WTC11 (cell line): ENCODE results near the gene COBL. TPM values are rescaled to one million over a fixed set of nuclear protein-coding genes. Genes with fewer than 3 reads are reported as not detected.

Source experiments
- ATAC-seq: fragments of 200-7000 bp; cut with Tn5 transposase; 2 replicates; pipeline ENCODE4 v1.10.0; 2021; ENCODE audit warnings: mild to moderate bottlenecking, moderate library complexity
- CTCF ChIA-PET: fragments of 300-600 bp; sonication (Branson Sonifier 250); formaldehyde crosslinking; loops from one replicate; lab custom pipeline; 2021; ENCODE audit warnings: antibody characterized with exemption; lab: Charles Lee
- POLR2A ChIA-PET: fragments of 350-600 bp; sonication (Branson Sonifier 250); formaldehyde crosslinking; loops from one replicate; lab custom pipeline; 2021; ENCODE audit warnings: antibody characterized with exemption; lab: Charles Lee
- DNase-seq: peaks from one replicate; pipeline ENCODE4 v3.0.0; 2021; ENCODE audit warnings: low spot score
- H3K27ac Mint-ChIP-seq: 2 replicates; pipeline ENCODE4 v1.8.0; 2021; ENCODE audit warnings: mixed read lengths
- H3K27me3 Mint-ChIP-seq: 2 replicates; pipeline ENCODE4 v1.8.0; 2021; ENCODE audit warnings: low read depth, mild to moderate bottlenecking, moderate library complexity, mixed read lengths
- H3K36me3 Mint-ChIP-seq: 2 replicates; pipeline ENCODE4 v1.8.0; 2021; ENCODE audit warnings: mixed read lengths
- H3K4me1 Mint-ChIP-seq: 2 replicates; pipeline ENCODE4 v1.8.0; 2022; ENCODE audit warnings: mixed read lengths
- H3K4me3 Mint-ChIP-seq: 2 replicates; pipeline ENCODE4 v1.8.0; 2021; ENCODE audit warnings: mild to moderate bottlenecking, moderate library complexity, mixed read lengths
- H3K9me3 Mint-ChIP-seq: 2 replicates; pipeline ENCODE4 v1.8.0; 2021; ENCODE audit warnings: mixed read lengths
- ESRRA ChIP-seq: sonication (generic); formaldehyde crosslinking; IDR thresholded peaks from 2 replicates; pipeline ENCODE4 v1.8.1; 2022; ENCODE audit warnings: mild to moderate bottlenecking, missing genetic modification reagents, borderline replicate concordance
- GABPB1 ChIP-seq: sonication (generic); formaldehyde crosslinking; IDR thresholded peaks from 2 replicates; pipeline ENCODE4 v1.8.1; 2023; ENCODE audit warnings: mild to moderate bottlenecking, missing genetic modification reagents
- GRHL2 ChIP-seq: fragments of 250-450 bp; sonication (Bioruptor Pico); IDR thresholded peaks from 2 replicates; pipeline ENCODE4 v1.8.0; 2022; ENCODE audit warnings: mild to moderate bottlenecking, moderate library complexity; ENCODE audit not compliant: insufficient replicate concordance, severe bottlenecking
- HMGA2 ChIP-seq: fragments of 250-450 bp; sonication (Bioruptor Pico); IDR thresholded peaks from 2 replicates; pipeline ENCODE4 v1.4.0; 2021; ENCODE audit warnings: mild to moderate bottlenecking, moderate library complexity
- NR1H2 ChIP-seq: sonication (generic); formaldehyde crosslinking; IDR thresholded peaks from 2 replicates; pipeline ENCODE4 v1.9.0; 2021; ENCODE audit warnings: mild to moderate bottlenecking, moderate library complexity, missing genetic modification reagents
- ZNF317 ChIP-seq: sonication (generic); formaldehyde crosslinking; IDR thresholded peaks from 2 replicates; pipeline ENCODE4 v1.8.1; 2023; ENCODE audit warnings: low read depth, mild to moderate bottlenecking, moderate library complexity, missing genetic modification reagents, borderline replicate concordance
- total RNA-seq: library from RNA; stranded (reverse); gene quantifications from 3 replicates; pipeline ENCODE4 v1.2.3, GENCODE V29; 2021
- TF ChIP-seq, protein P1 (sequence below): sonication (generic); formaldehyde crosslinking; IDR thresholded peaks from 2 replicates; pipeline ENCODE4 v1.8.0; 2022; ENCODE audit warnings: missing genetic modification reagents
- TF ChIP-seq, protein P2 (sequence below): sonication (generic); formaldehyde crosslinking; IDR thresholded peaks from 2 replicates; pipeline ENCODE4 v1.8.0; 2023; ENCODE audit warnings: missing genetic modification reagents, mild to moderate bottlenecking, borderline replicate concordance
- TF ChIP-seq, protein P3 (sequence below): sonication (generic); formaldehyde crosslinking; IDR thresholded peaks from 2 replicates; pipeline ENCODE4 v1.8.1; 2022; ENCODE audit warnings: mild to moderate bottlenecking, missing genetic modification reagents, moderate library complexity, borderline replicate concordance
- TF ChIP-seq, protein P4 (sequence below): sonication (generic); formaldehyde crosslinking; IDR thresholded peaks from 2 replicates; pipeline ENCODE4 v1.8.0; 2022; ENCODE audit warnings: mild to moderate bottlenecking, missing genetic modification reagents

Gene COBL
- total RNA-seq, 1 experiment from 2014 or later: 36.5 TPM

DNA sequence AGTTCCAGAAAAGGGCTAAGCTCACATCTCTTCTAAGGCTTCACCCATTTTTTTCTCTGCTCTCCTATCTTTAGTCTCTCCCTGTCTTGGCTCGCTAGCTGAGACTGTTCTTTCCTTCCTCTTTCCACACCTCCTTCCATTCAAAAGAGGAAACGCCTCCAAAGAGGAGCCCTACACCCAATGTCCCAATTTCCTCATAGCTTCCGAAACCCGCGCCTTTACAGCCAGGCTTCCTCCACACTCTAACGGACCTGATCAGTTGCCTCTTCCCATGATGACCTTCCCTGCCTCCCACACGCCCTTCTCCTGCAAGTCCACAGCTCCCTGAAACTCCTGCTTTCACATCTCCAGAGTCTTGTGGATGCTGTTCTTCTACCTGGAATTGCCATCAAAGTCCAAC, 71.7 kb downstream of the COBL start:
- Mint-ChIP-seq H3K27ac (no peak overlapping the region), H3K4me1 (peaks cover 29% of the 10 kb centered on the region), H3K9me3 (peaks cover 4% of the 10 kb centered on the region; the same call in 1 of the 2 replicates), H3K36me3 (no peaks in the 10 kb centered on the region), H3K27me3 (no peaks in the 10 kb centered on the region)
- ATAC-seq: no peak
- DNase-seq: no peak
- POLR2A ChIA-PET: no interaction called here
- TF ChIP-seq, protein P1, sequence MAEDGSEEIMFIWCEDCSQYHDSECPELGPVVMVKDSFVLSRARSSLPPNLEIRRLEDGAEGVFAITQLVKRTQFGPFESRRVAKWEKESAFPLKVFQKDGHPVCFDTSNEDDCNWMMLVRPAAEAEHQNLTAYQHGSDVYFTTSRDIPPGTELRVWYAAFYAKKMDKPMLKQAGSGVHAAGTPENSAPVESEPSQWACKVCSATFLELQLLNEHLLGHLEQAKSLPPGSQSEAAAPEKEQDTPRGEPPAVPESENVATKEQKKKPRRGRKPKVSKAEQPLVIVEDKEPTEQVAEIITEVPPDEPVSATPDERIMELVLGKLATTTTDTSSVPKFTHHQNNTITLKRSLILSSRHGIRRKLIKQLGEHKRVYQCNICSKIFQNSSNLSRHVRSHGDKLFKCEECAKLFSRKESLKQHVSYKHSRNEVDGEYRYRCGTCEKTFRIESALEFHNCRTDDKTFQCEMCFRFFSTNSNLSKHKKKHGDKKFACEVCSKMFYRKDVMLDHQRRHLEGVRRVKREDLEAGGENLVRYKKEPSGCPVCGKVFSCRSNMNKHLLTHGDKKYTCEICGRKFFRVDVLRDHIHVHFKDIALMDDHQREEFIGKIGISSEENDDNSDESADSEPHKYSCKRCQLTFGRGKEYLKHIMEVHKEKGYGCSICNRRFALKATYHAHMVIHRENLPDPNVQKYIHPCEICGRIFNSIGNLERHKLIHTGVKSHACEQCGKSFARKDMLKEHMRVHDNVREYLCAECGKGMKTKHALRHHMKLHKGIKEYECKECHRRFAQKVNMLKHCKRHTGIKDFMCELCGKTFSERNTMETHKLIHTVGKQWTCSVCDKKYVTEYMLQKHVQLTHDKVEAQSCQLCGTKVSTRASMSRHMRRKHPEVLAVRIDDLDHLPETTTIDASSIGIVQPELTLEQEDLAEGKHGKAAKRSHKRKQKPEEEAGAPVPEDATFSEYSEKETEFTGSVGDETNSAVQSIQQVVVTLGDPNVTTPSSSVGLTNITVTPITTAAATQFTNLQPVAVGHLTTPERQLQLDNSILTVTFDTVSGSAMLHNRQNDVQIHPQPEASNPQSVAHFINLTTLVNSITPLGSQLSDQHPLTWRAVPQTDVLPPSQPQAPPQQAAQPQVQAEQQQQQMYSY (CRISPR knock-in tag): no peak
- no peak for TF ChIP-seq GRHL2 (CRISPR knock-in tag)
- TF ChIP-seq, protein P2, sequence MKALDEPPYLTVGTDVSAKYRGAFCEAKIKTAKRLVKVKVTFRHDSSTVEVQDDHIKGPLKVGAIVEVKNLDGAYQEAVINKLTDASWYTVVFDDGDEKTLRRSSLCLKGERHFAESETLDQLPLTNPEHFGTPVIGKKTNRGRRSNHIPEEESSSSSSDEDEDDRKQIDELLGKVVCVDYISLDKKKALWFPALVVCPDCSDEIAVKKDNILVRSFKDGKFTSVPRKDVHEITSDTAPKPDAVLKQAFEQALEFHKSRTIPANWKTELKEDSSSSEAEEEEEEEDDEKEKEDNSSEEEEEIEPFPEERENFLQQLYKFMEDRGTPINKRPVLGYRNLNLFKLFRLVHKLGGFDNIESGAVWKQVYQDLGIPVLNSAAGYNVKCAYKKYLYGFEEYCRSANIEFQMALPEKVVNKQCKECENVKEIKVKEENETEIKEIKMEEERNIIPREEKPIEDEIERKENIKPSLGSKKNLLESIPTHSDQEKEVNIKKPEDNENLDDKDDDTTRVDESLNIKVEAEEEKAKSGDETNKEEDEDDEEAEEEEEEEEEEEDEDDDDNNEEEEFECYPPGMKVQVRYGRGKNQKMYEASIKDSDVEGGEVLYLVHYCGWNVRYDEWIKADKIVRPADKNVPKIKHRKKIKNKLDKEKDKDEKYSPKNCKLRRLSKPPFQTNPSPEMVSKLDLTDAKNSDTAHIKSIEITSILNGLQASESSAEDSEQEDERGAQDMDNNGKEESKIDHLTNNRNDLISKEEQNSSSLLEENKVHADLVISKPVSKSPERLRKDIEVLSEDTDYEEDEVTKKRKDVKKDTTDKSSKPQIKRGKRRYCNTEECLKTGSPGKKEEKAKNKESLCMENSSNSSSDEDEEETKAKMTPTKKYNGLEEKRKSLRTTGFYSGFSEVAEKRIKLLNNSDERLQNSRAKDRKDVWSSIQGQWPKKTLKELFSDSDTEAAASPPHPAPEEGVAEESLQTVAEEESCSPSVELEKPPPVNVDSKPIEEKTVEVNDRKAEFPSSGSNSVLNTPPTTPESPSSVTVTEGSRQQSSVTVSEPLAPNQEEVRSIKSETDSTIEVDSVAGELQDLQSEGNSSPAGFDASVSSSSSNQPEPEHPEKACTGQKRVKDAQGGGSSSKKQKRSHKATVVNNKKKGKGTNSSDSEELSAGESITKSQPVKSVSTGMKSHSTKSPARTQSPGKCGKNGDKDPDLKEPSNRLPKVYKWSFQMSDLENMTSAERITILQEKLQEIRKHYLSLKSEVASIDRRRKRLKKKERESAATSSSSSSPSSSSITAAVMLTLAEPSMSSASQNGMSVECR: no peak
- TF ChIP-seq ESRRA (CRISPR knock-in tag): no peak
- TF ChIP-seq, protein P3, sequence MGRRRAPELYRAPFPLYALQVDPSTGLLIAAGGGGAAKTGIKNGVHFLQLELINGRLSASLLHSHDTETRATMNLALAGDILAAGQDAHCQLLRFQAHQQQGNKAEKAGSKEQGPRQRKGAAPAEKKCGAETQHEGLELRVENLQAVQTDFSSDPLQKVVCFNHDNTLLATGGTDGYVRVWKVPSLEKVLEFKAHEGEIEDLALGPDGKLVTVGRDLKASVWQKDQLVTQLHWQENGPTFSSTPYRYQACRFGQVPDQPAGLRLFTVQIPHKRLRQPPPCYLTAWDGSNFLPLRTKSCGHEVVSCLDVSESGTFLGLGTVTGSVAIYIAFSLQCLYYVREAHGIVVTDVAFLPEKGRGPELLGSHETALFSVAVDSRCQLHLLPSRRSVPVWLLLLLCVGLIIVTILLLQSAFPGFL (CRISPR knock-in tag): no peak
- no peak for TF ChIP-seq HMGA2 (CRISPR knock-in tag)
- no peak for TF ChIP-seq NR1H2 (CRISPR knock-in tag)
- no peak for TF ChIP-seq ZNF317 (CRISPR knock-in tag)
- TF ChIP-seq, protein P4, sequence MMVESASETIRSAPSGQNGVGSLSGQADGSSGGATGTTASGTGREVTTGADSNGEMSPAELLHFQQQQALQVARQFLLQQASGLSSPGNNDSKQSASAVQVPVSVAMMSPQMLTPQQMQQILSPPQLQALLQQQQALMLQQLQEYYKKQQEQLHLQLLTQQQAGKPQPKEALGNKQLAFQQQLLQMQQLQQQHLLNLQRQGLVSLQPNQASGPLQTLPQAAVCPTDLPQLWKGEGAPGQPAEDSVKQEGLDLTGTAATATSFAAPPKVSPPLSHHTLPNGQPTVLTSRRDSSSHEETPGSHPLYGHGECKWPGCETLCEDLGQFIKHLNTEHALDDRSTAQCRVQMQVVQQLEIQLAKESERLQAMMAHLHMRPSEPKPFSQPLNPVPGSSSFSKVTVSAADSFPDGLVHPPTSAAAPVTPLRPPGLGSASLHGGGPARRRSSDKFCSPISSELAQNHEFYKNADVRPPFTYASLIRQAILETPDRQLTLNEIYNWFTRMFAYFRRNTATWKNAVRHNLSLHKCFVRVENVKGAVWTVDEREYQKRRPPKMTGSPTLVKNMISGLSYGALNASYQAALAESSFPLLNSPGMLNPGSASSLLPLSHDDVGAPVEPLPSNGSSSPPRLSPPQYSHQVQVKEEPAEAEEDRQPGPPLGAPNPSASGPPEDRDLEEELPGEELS (CRISPR knock-in tag): no peak
- TF ChIP-seq, all 79 proteins: peak for 0
- H3K4me3 Mint-ChIP-seq: no peak overlapping the region
- CTCF ChIA-PET: interaction anchor here (0.7 to 0.8 kb wide), 2 partner anchors 82 to 122 kb away, joined by 3 to 4 read pairs; no protein-coding TSS in a partner anchor

DNA sequence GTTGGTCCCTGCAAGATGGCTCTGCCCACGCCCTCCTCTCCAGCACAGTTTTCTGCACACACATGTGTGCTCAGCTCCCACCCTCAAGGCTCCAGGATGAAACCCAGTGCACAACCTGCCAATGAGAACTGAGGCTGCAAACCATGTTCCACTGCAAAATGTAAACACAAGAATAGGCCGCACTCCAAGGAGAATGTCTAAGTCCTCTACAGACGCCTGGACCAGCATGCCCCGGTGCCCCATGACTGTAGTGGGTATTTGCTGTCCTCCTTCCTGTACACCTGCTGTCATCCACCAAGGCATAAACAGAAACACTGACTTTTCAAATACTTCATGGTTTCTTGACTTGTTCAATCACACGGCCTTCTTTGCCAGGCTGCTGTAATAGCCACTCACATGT, 72.6 kb downstream of the COBL start:
- H3K9me3 Mint-ChIP-seq: peaks cover 4% of the 10 kb centered on the region; the same call in 1 of the 2 replicates
- ChIA-PET CTCF (interaction anchor here (0.6 kb wide), 1 partner anchor 25 kb away, joined by 3 read pairs; no protein-coding TSS in a partner anchor), POLR2A (no interaction called here)
- no peak overlapping the region for H3K4me3 Mint-ChIP-seq
- H3K27me3 Mint-ChIP-seq: no peaks in the 10 kb centered on the region
- ATAC-seq (no peak), DNase-seq (no peak)
- no peak overlapping the region for H3K27ac Mint-ChIP-seq
- no peak for TF ChIP-seq GABPB1 (CRISPR knock-in tag)
- TF ChIP-seq, protein P2: no peak
- H3K4me1 Mint-ChIP-seq: peaks cover 36% of the 10 kb centered on the region
- no peaks in the 10 kb centered on the region for H3K36me3 Mint-ChIP-seq
